Mesenchymal stem cell (in vitro differentiated cells and primary cell): ENCODE results near the gene DSCAML1.

Source experiments
- DNase-seq: peaks from one replicate; pipeline ENCODE4 v3.0.0-alpha.2; 2013
- H2AFZ ChIP-seq: one replicate; pipeline ENCODE4 v1.6.1; 2013; ENCODE audit warnings: low read depth, mild to moderate bottlenecking, control low read depth, inconsistent platforms, low read length, moderate library complexity
- H2AK5ac ChIP-seq: 2 replicates; pipeline ENCODE4 v1.6.1; 2013; ENCODE audit warnings: low read length, moderate library complexity, mild to moderate bottlenecking, inconsistent platforms; ENCODE audit not compliant: severe bottlenecking
- H2BK120ac ChIP-seq: one replicate; pipeline ENCODE4 v1.6.1; 2013; ENCODE audit warnings: low read depth, mild to moderate bottlenecking, inconsistent platforms, low read length, moderate library complexity
- H2BK12ac ChIP-seq, 2 experiments: one replicate each; pipeline ENCODE4 v1.6.1; 2013; ENCODE audit warnings: inconsistent platforms in 2 of 2, low read length in 2 of 2, mild to moderate bottlenecking in 2 of 2, moderate library complexity in 2 of 2, control low read depth in 1 of 2
- H2BK15ac ChIP-seq: one replicate; pipeline ENCODE4 v1.6.1; 2013; ENCODE audit warnings: mild to moderate bottlenecking, low read depth, inconsistent platforms; ENCODE audit not compliant: poor library complexity, severe bottlenecking
- H2BK5ac ChIP-seq: 2 replicates; pipeline ENCODE4 v1.6.1; 2013; ENCODE audit warnings: low read depth, mild to moderate bottlenecking, low read length, control low read depth, inconsistent platforms; ENCODE audit not compliant: poor library complexity, severe bottlenecking
- H3K14ac ChIP-seq, 2 experiments: one replicate each; pipeline ENCODE4 v1.6.1; 2013; ENCODE audit warnings: inconsistent platforms in 2 of 2, low read length in 2 of 2, control low read depth in 1 of 2, mild to moderate bottlenecking in 1 of 2, moderate library complexity in 1 of 2
- H3K18ac ChIP-seq, 2 experiments: one replicate each; pipeline ENCODE4 v1.6.1; 2013; ENCODE audit warnings: inconsistent platforms in 2 of 2, low read length in 2 of 2, control low read depth in 1 of 2, low read depth in 1 of 2, mild to moderate bottlenecking in 1 of 2
- H3K23ac ChIP-seq, 2 experiments: one replicate each; pipeline ENCODE4 v1.6.1; 2013; ENCODE audit warnings: inconsistent platforms in 2 of 2, low read length in 2 of 2, mild to moderate bottlenecking in 2 of 2, moderate library complexity in 2 of 2, control low read depth in 1 of 2
- H3K27ac ChIP-seq: 2 replicates; pipeline ENCODE4 v1.5.1; 2013; ENCODE audit warnings: mild to moderate bottlenecking, moderate library complexity, low read length, control low read depth, inconsistent platforms; ENCODE audit not compliant: poor library complexity, severe bottlenecking
- H3K27me3 ChIP-seq, 2 experiments: 2 replicates each; pipeline versions ENCODE4 v1.6.1 to v1.7.0; 2013; ENCODE audit warnings: low read length in 2 of 2, mild to moderate bottlenecking in 2 of 2, moderate library complexity in 2 of 2, control low read depth in 1 of 2, inconsistent platforms in 1 of 2; ENCODE audit not compliant: control insufficient read depth in 1 of 2, insufficient read depth in 1 of 2
- H3K36me3 ChIP-seq, 2 experiments: 2 replicates each; pipeline versions ENCODE4 v1.6.1 to v1.7.0; 2013; ENCODE audit warnings: low read length in 2 of 2, control low read depth in 1 of 2, inconsistent platforms in 1 of 2, low read depth in 1 of 2, mild to moderate bottlenecking in 1 of 2; ENCODE audit not compliant: insufficient read depth in 2 of 2, control insufficient read depth in 1 of 2
- H3K4ac ChIP-seq, 2 experiments: one replicate each; pipeline ENCODE4 v1.6.1; 2013; ENCODE audit warnings: inconsistent platforms in 2 of 2, low read length in 2 of 2, mild to moderate bottlenecking in 2 of 2, moderate library complexity in 2 of 2, control low read depth in 1 of 2, low read depth in 1 of 2
- H3K4me1 ChIP-seq: 2 replicates; pipeline ENCODE4 v1.6.1; 2013; ENCODE audit warnings: low read depth, low read length, control low read depth; ENCODE audit not compliant: control insufficient read depth, insufficient read depth
- H3K4me2 ChIP-seq: 2 replicates; pipeline ENCODE4 v1.6.1; 2013; ENCODE audit warnings: low read length, mild to moderate bottlenecking, inconsistent platforms; ENCODE audit not compliant: poor library complexity, severe bottlenecking
- H3K4me3 ChIP-seq, 2 experiments: 2 replicates each; pipeline versions ENCODE4 v1.5.1 to v1.7.0; 2013; ENCODE audit warnings: low read length in 2 of 2, mild to moderate bottlenecking in 2 of 2, control low read depth in 1 of 2, low read depth in 1 of 2; ENCODE audit not compliant: insufficient read depth in 1 of 2
- H3K79me1 ChIP-seq: replicated peaks from 2 replicates; pipeline ENCODE4 v1.6.1; 2013; ENCODE audit warnings: mild to moderate bottlenecking, control low read depth, low read length, inconsistent platforms; ENCODE audit not compliant: poor library complexity, severe bottlenecking
- H3K9ac ChIP-seq: 2 replicates; pipeline ENCODE4 v1.7.0; 2013; ENCODE audit warnings: mild to moderate bottlenecking, low read length, moderate library complexity
- H3K9me3 ChIP-seq: 2 replicates; pipeline ENCODE4 v1.7.0; 2013; ENCODE audit warnings: mild to moderate bottlenecking, low read length; ENCODE audit not compliant: control insufficient read depth
- H4K8ac ChIP-seq: one replicate; pipeline ENCODE4 v1.6.1; 2013; ENCODE audit warnings: inconsistent platforms, mild to moderate bottlenecking, low read length, moderate library complexity
- H4K91ac ChIP-seq: one replicate; pipeline ENCODE4 v1.6.1; 2013; ENCODE audit warnings: mild to moderate bottlenecking, low read length, inconsistent platforms
- WGBS: methylation state at CpG from one replicate; pipeline ENCODE4 v1.1.7; 2013; ENCODE audit warnings: mixed read lengths; 5-methylcytosine and 5-hydroxymethylcytosine counted together

DSCAML1 gene

GRCh38 chr11:117704395-117705100 is 92.5 kb downstream of the DSCAML1 start:
- Histone ChIP-seq H3K4me1 (peaks cover 2% of the 10 kb centered on the region), H3K9me3 (no peaks in the 10 kb centered on the region), H3K27me3 (peaks cover 61 to 77% of the 10 kb centered on the region in 2 experiments), H2AK5ac (no peak overlapping the region), H3K23ac (no peak overlapping the region), H3K79me1 (no peaks in the 10 kb centered on the region), H4K8ac (no peak overlapping the region), H2AFZ (no peak overlapping the region), H3K14ac (no peak overlapping the region), H3K36me3 (no peaks in the 10 kb centered on the region), H3K4ac (no peak overlapping the region), H2BK15ac (no peak overlapping the region), H3K27ac (no peak overlapping the region), H2BK12ac (no peak overlapping the region), H2BK5ac (no peak overlapping the region), H3K18ac (no peak overlapping the region), H2BK120ac (no peak overlapping the region), H3K4me3 (no peak overlapping the region), H4K91ac (no peak overlapping the region), H3K9ac (no peak overlapping the region), H3K4me2 (no peak overlapping the region)
- 72% methylated on average over 15 of the region's 24 CpGs for WGBS
- DNase-seq, result no peak

- Histone ChIP-seq H3K4me3 (no peak overlapping the region), H3K14ac (no peak overlapping the region), H3K4me1 (peaks cover 2% of the 10 kb centered on the region), H2BK120ac (no peak overlapping the region), H2AK5ac (no peak overlapping the region), H2BK12ac (no peak overlapping the region), H3K4me2 (no peak overlapping the region), H4K8ac (no peak overlapping the region), H2AFZ (no peak overlapping the region), H4K91ac (no peak overlapping the region), H3K9me3 (no peaks in the 10 kb centered on the region), H3K23ac (no peak overlapping the region), H3K79me1 (no peaks in the 10 kb centered on the region), H2BK5ac (no peak overlapping the region), H3K27ac (no peak overlapping the region), H3K4ac (no peak overlapping the region), H2BK15ac (no peak overlapping the region), H3K27me3 (peaks cover 54 to 73% of the 10 kb centered on the region in 2 experiments), H3K36me3 (no peaks in the 10 kb centered on the region), H3K9ac (no peak overlapping the region), H3K18ac (no peak overlapping the region)
- WGBS, result 27% methylated on average over 7 of the region's 7 CpGs
- DNase-seq, result no peak
Measured at GRCh38 chr11:117702946-117703598, 93.9 kb downstream of the DSCAML1 start.

GRCh38 chr11:117701781-117702180 is 95.2 kb downstream of the DSCAML1 start:
- Histone ChIP-seq H3K4me3 (no peak overlapping the region), H2AFZ (no peak overlapping the region), H3K9ac (no peak overlapping the region), H3K23ac (no peak overlapping the region), H2BK12ac (no peak overlapping the region), H3K4ac (no peak overlapping the region), H3K9me3 (no peaks in the 10 kb centered on the region), H3K27me3 (peaks cover 51 to 75% of the 10 kb centered on the region in 2 experiments), H3K36me3 (no peaks in the 10 kb centered on the region), H2BK15ac (no peak overlapping the region), H3K14ac (no peak overlapping the region), H4K91ac (no peak overlapping the region), H3K79me1 (no peaks in the 10 kb centered on the region), H3K18ac (no peak overlapping the region), H3K4me2 (no peak overlapping the region), H3K4me1 (peaks cover 2% of the 10 kb centered on the region), H2AK5ac (no peak overlapping the region), H2BK5ac (no peak overlapping the region), H3K27ac (no peak overlapping the region), H2BK120ac (no peak overlapping the region), H4K8ac (no peak overlapping the region)
- WGBS, result 82% methylated on average over 9 of the region's 9 CpGs
- no peak for DNase-seq

DNA sequence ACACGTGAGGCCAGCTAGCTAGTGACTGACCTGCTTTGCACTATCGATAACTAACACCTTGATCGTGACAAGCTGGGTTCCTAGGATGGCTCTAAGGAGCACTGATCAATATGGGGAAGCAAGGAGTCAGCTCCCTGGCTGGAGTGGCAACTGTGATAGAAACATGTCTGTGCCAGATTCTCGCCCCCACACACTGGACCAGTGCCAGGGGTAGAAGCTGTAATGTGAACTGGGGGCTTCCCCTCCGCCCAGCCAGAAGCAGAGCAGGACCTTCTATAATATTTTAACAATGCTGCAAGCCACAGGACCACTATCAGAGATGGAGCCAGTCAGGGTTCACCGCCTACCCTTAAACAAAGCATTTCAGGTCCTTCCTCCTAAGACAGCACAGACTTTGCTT is 96.5 kb downstream of the DSCAML1 start:
- H3K9me3 ChIP-seq, result no peaks in the 10 kb centered on the region
- H3K27me3 ChIP-seq, result peaks cover 50 to 74% of the 10 kb centered on the region in 2 experiments
- H3K18ac ChIP-seq, result no peak overlapping the region
- WGBS, result 80% methylated on average over 6 of the region's 6 CpGs
- H2AFZ ChIP-seq, result no peak overlapping the region
- H2BK120ac ChIP-seq, result no peak overlapping the region
- no peak overlapping the region for H2BK5ac ChIP-seq
- H3K14ac ChIP-seq, result no peak overlapping the region
- H3K9ac ChIP-seq, result no peak overlapping the region
- H2BK15ac ChIP-seq, result no peak overlapping the region
- H3K4me2 ChIP-seq, result no peak overlapping the region
- H4K8ac ChIP-seq, result no peak overlapping the region
- no peak overlapping the region for H3K23ac ChIP-seq
- H3K27ac ChIP-seq, result no peak overlapping the region
- peaks cover 6% of the 10 kb centered on the region for H3K4me1 ChIP-seq
- H3K4me3 ChIP-seq, result no peak overlapping the region
- no peak for DNase-seq
- H4K91ac ChIP-seq, result no peak overlapping the region
- H3K79me1 ChIP-seq, result no peaks in the 10 kb centered on the region
- H2AK5ac ChIP-seq, result no peak overlapping the region
- H3K4ac ChIP-seq, result no peak overlapping the region
- H2BK12ac ChIP-seq, result no peak overlapping the region
- H3K36me3 ChIP-seq, result no peaks in the 10 kb centered on the region
